HS-5 (cell line): Measurements from ENCODE around the gene TTF1.

Source experiments
- DNase-seq: peaks from one replicate; pipeline ENCODE4 v3.0.0-alpha.2; 2012; ENCODE audit warnings: low read depth

Gene TTF1

GRCh38 chr9:132406554-132407122 lies at the start of gene TTF1:
TTF1 (minus strand) TSS chr9:132406840; CDS start chr9:132402821, 4,019 bp downstream.
- DNase-seq: peak; percentile 56

- DNase-seq: no peak
Measured at GRCh38 chr9:132456241-132456640, 49.6 kb upstream of the TTF1 start.

GRCh38 chr9:132451276-132451675 lies 44.6 kb upstream of the TTF1 start:
- no peak for DNase-seq

- no peak for DNase-seq
Measured at GRCh38 chr9:132447902-132448301, 41.3 kb upstream of the TTF1 start.

GRCh38 chr9:132447346-132447745 lies 40.7 kb upstream of the TTF1 start:
- no peak for DNase-seq

- DNase-seq: no peak
Measured at GRCh38 chr9:132446887-132447286, 40.2 kb upstream of the TTF1 start.

- no peak for DNase-seq
Measured at GRCh38 chr9:132443951-132444607, 37.4 kb upstream of the TTF1 start.

GRCh38 chr9:132441404-132441803 lies 34.8 kb upstream of the TTF1 start:
- no peak for DNase-seq

- no peak for DNase-seq
Measured at GRCh38 chr9:132440735-132441134, 34.1 kb upstream of the TTF1 start.

GRCh38 chr9:132439153-132439552 lies 32.5 kb upstream of the TTF1 start:
- DNase-seq: no peak

GRCh38 chr9:132434881-132435280 lies 28.2 kb upstream of the TTF1 start:
- DNase-seq: no peak

GRCh38 chr9:132430998-132431397 lies 24.4 kb upstream of the TTF1 start:
- no peak for DNase-seq

- DNase-seq: no peak
Measured at GRCh38 chr9:132426639-132427414, 20.2 kb upstream of the TTF1 start.

- DNase-seq: no peak
Measured at GRCh38 chr9:132425675-132426062, 19.0 kb upstream of the TTF1 start.

- DNase-seq: no peak
Measured at GRCh38 chr9:132424857-132425674, 18.4 kb upstream of the TTF1 start.

- DNase-seq: no peak
Measured at GRCh38 chr9:132423503-132423902, 16.9 kb upstream of the TTF1 start.

GRCh38 chr9:132422574-132422973 lies 15.9 kb upstream of the TTF1 start:
- no peak for DNase-seq

GRCh38 chr9:132418726-132419363 lies 12.2 kb upstream of the TTF1 start:
- DNase-seq: no peak

GRCh38 chr9:132415181-132415580 lies 8.5 kb upstream of the TTF1 start:
- DNase-seq: no peak

GRCh38 chr9:132414731-132415130 lies 8.1 kb upstream of the TTF1 start:
- no peak for DNase-seq

GRCh38 chr9:132413926-132414325 lies 7.3 kb upstream of the TTF1 start:
- no peak for DNase-seq

- DNase-seq: no peak
Measured at GRCh38 chr9:132412089-132412488, 5.4 kb upstream of the TTF1 start.
